Gastroesophageal sphincter (tissue), 4 donors: ENCODE results near the gene SEC24B. TPM values are rescaled to one million over a fixed set of nuclear protein-coding genes. Genes with fewer than 3 reads are reported as not detected.
"Not testable (repeated sequence)": the region's sequence is repeated elsewhere in the genome, so short reads cannot be mapped to it uniquely, and the experiment has no call there.

Experiments
- ATAC-seq: fragments of 150-250 bp; one replicate; pipeline ENCODE4 v1.9.1; 2016; ENCODE audit warnings: mild to moderate bottlenecking, moderate library complexity
- H3K27ac ChIP-seq, 4 donors: fragments of 200-600 bp; sonication (generic) in 3 of 4; 1 replicate in 3 of 4; 2 replicates in 1 of 4; pipeline ENCODE4 v1.5.1; 2016 to 2019
- H3K27me3 ChIP-seq: fragments of 200-600 bp; sonication (generic); one replicate; pipeline ENCODE4 v1.5.1; 2019
- H3K36me3 ChIP-seq, 2 donors: fragments of 200-600 bp; sonication (generic); one replicate each; pipeline ENCODE4 v1.5.1; 2019; ENCODE audit warnings: control low read depth in 1 of 2
- H3K4me1 ChIP-seq, 3 donors: fragments of 200-600 bp; sonication (generic); 1 replicate in 2 of 3; 2 replicates in 1 of 3; pipeline ENCODE4 v1.5.1; 2016 to 2019; ENCODE audit warnings: control low read depth in 2 of 3
- H3K4me3 ChIP-seq, 2 donors: fragments of 200-600 bp; sonication (generic); one replicate each; pipeline ENCODE4 v1.5.1; 2019; ENCODE audit warnings: mild to moderate bottlenecking in 1 of 2, moderate library complexity in 1 of 2
- H3K9me3 ChIP-seq, 3 donors: fragments of 200-600 bp; sonication (generic); one replicate each; pipeline ENCODE4 v1.5.1; 2017 to 2019; ENCODE audit warnings: control low read depth in 2 of 3
- CTCF ChIP-seq, 4 experiments: fragments of 200-600 bp in 2 of 4; fragments of 450-650 bp in 2 of 4; sonication (generic) in 1 of 4; IDR thresholded peaks; one replicate each; pipeline ENCODE4 v1.5.1; 2017 to 2019; ENCODE audit warnings: antibody characterized with exemption in 4 of 4, mild to moderate bottlenecking in 2 of 4, moderate library complexity in 2 of 4
- EP300 ChIP-seq: sonication (generic); formaldehyde crosslinking; IDR thresholded peaks from one replicate; pipeline ENCODE4 v1.6.1; 2017; ENCODE audit warnings: antibody characterized with exemption, mild to moderate bottlenecking
- POLR2A ChIP-seq, 2 donors: fragments of 450-650 bp; IDR thresholded peaks; one replicate each; pipeline ENCODE4 v1.6.1; 2017; ENCODE audit warnings: antibody characterized with exemption in 2 of 2, mild to moderate bottlenecking in 2 of 2, moderate library complexity in 1 of 2
- POLR2AphosphoS5 ChIP-seq: sonication (generic); formaldehyde crosslinking; IDR thresholded peaks from one replicate; pipeline ENCODE4 v1.6.1; 2017; ENCODE audit warnings: antibody characterized with exemption
- WGBS, 2 donors: methylation state at CpG; one replicate each; pipeline ENCODE4 v1.1.5; 2018; ENCODE audit warnings: low coverage in 1 of 2; 5-methylcytosine and 5-hydroxymethylcytosine counted together
- total RNA-seq, 4 donors: library from RNA; depleted of rRNA; stranded (reverse); fragments of >200 nt; gene quantifications; one replicate each; pipeline ENCODE4 v1.1.0, GENCODE V29; 2016

The SEC24B gene
- total RNA-seq, 4 donors from 2014 or later, result 39.5 to 43.5 (median 41.7) TPM

- peaks cover 6 to 93% of the 10 kb centered on the region in 2 donors for H3K36me3 ChIP-seq
- WGBS, 2 donors, result 61 to 79% methylated on average over 2 of the region's 2 CpGs
Observed at GRCh38 chr4:109510687-109511086, 77.1 kb downstream of the SEC24B start.

GRCh38 chr4:109511414-109511813 lies 77.8 kb downstream of the SEC24B start:
- Histone ChIP-seq H3K27me3 (no peaks in the 10 kb centered on the region), H3K27ac (no peak overlapping the region), H3K4me3 (no peak overlapping the region), H3K9me3 (no peaks in the 10 kb centered on the region), H3K36me3 (peaks cover 6 to 93% of the 10 kb centered on the region in 2 donors), H3K4me1 (no peaks in the 10 kb centered on the region)
- WGBS, 2 donors, result 40 to 57% methylated on average over 1 to 2 of the region's 2 CpGs
- no peak for ATAC-seq
- TF ChIP-seq CTCF (IDR thresholded peaks at IDR 0.05) (no peak), EP300 (no peak), POLR2AphosphoS5 (no peak), POLR2A (IDR thresholded peaks at IDR 0.05) (no peak)

More at GRCh38 chr4:109510687-109511086, 77.1 kb downstream of the SEC24B start:
- no peak for TF ChIP-seq EP300
- no peak for ATAC-seq
- Histone ChIP-seq H3K27ac (no peak overlapping the region), H3K27me3 (no peaks in the 10 kb centered on the region), H3K4me3 (no peak overlapping the region), H3K9me3 (no peaks in the 10 kb centered on the region), H3K4me1 (no peaks in the 10 kb centered on the region)

- peaks cover 13 to 91% of the 10 kb centered on the region in 2 donors for H3K36me3 ChIP-seq
- H3K27ac ChIP-seq, result not testable (repeated sequence)
- WGBS, 2 donors, result 94 to 98% methylated on average over 10 to 12 of the region's 12 CpGs
Observed at GRCh38 chr4:109513368-109513767, 79.8 kb downstream of the SEC24B start.

GRCh38 chr4:109532182-109532581 lies 98.6 kb downstream of the SEC24B start:
- no peak overlapping the region for H3K27ac ChIP-seq
- TF ChIP-seq POLR2AphosphoS5, result no peak
- no peak for TF ChIP-seq CTCF (IDR thresholded peaks at IDR 0.05)
- TF ChIP-seq EP300, result no peak
- no peak for TF ChIP-seq POLR2A (IDR thresholded peaks at IDR 0.05)
- no peaks in the 10 kb centered on the region for H3K27me3 ChIP-seq
- H3K36me3 ChIP-seq, result peaks cover 0 to 99% of the 10 kb centered on the region in 2 donors
- no peaks in the 10 kb centered on the region for H3K9me3 ChIP-seq
- no peaks in the 10 kb centered on the region for H3K4me1 ChIP-seq
- no peak overlapping the region for H3K4me3 ChIP-seq
- no peak for ATAC-seq

More at GRCh38 chr4:109513368-109513767, 79.8 kb downstream of the SEC24B start:
- ATAC-seq, H3K4me3 ChIP-seq, H3K27me3 ChIP-seq, H3K9me3 ChIP-seq, H3K4me1 ChIP-seq: not testable (repeated sequence)

GRCh38 chr4:109545401-109545800 lies 111.8 kb downstream of the SEC24B start:
- H3K36me3 ChIP-seq, result peaks cover 0 to 63% of the 10 kb centered on the region in 2 donors

More at GRCh38 chr4:109545401-109545800, 111.8 kb downstream of the SEC24B start:
- H3K4me1 ChIP-seq, result no peaks in the 10 kb centered on the region
- no peaks in the 10 kb centered on the region for H3K27me3 ChIP-seq
- no peak overlapping the region for H3K27ac ChIP-seq
- H3K9me3 ChIP-seq, result no peaks in the 10 kb centered on the region
- H3K4me3 ChIP-seq, result no peak overlapping the region
- 90% methylated on average over 1 of the region's 1 CpG; no CpG with 5 or more reads in 1 of the 2 donors for WGBS, 2 donors
- ATAC-seq, result no peak
- TF ChIP-seq CTCF (IDR thresholded peaks at IDR 0.05) (no peak), EP300 (no peak), POLR2AphosphoS5 (no peak), POLR2A (IDR thresholded peaks at IDR 0.05) (no peak)
